ENCODE measurements around the gene MRPL55. TPM values are rescaled to one million over a fixed set of nuclear protein-coding genes. Genes with fewer than 3 reads are reported as not detected.

MRPL55 gene
- total and polyA plus RNA-seq, 2 experiments from 2014 or later: 92.4 to 172 TPM

DNA sequence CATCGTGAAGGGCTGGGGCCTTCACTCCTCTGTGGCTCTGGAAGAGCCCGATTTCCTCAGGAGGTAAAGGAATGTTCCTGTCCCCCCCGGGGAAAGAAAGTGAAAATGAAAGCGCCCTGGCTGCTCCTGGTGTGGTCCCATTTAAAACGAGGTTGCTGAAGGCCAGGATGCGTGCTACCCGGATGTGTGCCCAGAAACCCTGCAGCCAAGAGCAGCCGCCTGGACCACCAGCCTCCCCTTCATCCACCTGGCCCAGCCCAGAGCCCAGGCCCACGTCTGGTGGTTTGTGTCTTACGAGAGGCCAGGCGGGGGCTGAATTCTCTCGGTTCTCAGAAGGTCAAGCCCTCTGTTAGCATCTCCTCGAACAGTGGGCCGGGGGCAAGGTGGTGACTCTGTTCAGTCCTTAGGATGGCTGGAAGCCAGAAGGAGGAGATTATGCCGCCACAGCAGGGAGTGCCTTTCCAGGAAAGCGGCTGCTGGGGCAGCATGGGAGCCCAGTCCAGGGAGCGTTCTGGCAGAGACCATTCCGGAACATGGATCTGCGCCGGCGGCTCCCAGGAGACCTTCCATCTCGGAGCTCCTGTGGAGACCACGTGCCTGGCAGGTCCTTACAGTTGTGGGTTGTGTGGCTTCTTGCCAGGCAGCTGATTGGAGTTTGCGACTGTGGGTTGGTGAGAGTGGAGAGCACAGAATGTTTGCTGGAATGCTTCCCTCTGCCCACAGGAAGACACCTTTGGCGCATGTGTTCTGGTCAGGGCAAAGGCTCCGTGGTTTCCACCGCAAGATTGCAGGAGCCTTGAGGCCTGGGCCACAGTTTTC is 32.3 kb upstream of the MRPL55 start:
- H3K27me3 ChIP-seq (ENCODE audit: insufficient read depth): peaks cover 16% of the 10 kb centered on the region
- H3K27me3 Mint-ChIP-seq (ENCODE audit: insufficient read depth, low read depth, poor library complexity): peaks cover 13% of the 10 kb centered on the region
- no peaks in the 10 kb centered on the region for H3K36me3 ChIP-seq (ENCODE audit: insufficient read depth)
- no peaks in the 10 kb centered on the region for H3K9me2 ChIP-seq (ENCODE audit: insufficient read depth)
- ATAC-seq: no peak
- peaks cover 5% of the 10 kb centered on the region; the same call in 1 of the 2 replicates for H3K4me1 ChIP-seq (ENCODE audit: insufficient read depth)
- no peaks in the 10 kb centered on the region; the same call in 2 of the 3 replicates for H3K9me3 Mint-ChIP-seq
- H3F3A ChIP-seq (replicated peaks; ENCODE audit: low read depth): no peaks in the 10 kb centered on the region
- peak overlapping the region; percentile 92 for H3K4me3 ChIP-seq
- H2AFZ ChIP-seq: no peak overlapping the region
- H4K20me1 ChIP-seq (replicated peaks; ENCODE audit: insufficient read depth): no peaks in the 10 kb centered on the region
- peak overlapping the region; percentile 98 for H3K4me2 ChIP-seq
- no peak for DNase-seq (ENCODE audit: low spot score)
- H3K36me3 Mint-ChIP-seq (ENCODE audit: low read depth): no peaks in the 10 kb centered on the region; the same call in 1 of the 3 replicates
- H3K4me1 Mint-ChIP-seq: peaks cover 2% of the 10 kb centered on the region; the same call in 1 of the 3 replicates
- H3K4me3 Mint-ChIP-seq: peak overlapping the region; percentile 86
- H3K27ac Mint-ChIP-seq: peak overlapping the region; percentile 67; the same call in 1 of the 2 replicates
- H3K79me2 ChIP-seq (replicated peaks; ENCODE audit: insufficient read depth): peaks cover 34% of the 10 kb centered on the region
- H3K27ac ChIP-seq (ENCODE audit: low read depth): no peak overlapping the region
- TF ChIP-seq, protein P1, sequence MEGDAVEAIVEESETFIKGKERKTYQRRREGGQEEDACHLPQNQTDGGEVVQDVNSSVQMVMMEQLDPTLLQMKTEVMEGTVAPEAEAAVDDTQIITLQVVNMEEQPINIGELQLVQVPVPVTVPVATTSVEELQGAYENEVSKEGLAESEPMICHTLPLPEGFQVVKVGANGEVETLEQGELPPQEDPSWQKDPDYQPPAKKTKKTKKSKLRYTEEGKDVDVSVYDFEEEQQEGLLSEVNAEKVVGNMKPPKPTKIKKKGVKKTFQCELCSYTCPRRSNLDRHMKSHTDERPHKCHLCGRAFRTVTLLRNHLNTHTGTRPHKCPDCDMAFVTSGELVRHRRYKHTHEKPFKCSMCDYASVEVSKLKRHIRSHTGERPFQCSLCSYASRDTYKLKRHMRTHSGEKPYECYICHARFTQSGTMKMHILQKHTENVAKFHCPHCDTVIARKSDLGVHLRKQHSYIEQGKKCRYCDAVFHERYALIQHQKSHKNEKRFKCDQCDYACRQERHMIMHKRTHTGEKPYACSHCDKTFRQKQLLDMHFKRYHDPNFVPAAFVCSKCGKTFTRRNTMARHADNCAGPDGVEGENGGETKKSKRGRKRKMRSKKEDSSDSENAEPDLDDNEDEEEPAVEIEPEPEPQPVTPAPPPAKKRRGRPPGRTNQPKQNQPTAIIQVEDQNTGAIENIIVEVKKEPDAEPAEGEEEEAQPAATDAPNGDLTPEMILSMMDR (conservative IDR thresholded peaks at IDR 0.05; ENCODE audit: low read depth in 2 of 2): no peak
- TF ChIP-seq POLR2AphosphoS5 (IDR thresholded peaks at IDR 0.05; ENCODE audit: low read depth) (no peak), ZNF331 (CRISPR knock-in tag; IDR thresholded peaks at IDR 0.05; ENCODE audit: low read depth) (no peak), CREB1 (CRISPR knock-in tag; IDR thresholded peaks at IDR 0.05; ENCODE audit: low read depth) (no peak), ZNF114 (CRISPR knock-in tag; IDR thresholded peaks at IDR 0.05) (no peak)
- TF ChIP-seq, protein P2, sequence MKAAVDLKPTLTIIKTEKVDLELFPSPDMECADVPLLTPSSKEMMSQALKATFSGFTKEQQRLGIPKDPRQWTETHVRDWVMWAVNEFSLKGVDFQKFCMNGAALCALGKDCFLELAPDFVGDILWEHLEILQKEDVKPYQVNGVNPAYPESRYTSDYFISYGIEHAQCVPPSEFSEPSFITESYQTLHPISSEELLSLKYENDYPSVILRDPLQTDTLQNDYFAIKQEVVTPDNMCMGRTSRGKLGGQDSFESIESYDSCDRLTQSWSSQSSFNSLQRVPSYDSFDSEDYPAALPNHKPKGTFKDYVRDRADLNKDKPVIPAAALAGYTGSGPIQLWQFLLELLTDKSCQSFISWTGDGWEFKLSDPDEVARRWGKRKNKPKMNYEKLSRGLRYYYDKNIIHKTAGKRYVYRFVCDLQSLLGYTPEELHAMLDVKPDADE (IDR thresholded peaks at IDR 0.05): no peak
- TF ChIP-seq, protein P3, sequence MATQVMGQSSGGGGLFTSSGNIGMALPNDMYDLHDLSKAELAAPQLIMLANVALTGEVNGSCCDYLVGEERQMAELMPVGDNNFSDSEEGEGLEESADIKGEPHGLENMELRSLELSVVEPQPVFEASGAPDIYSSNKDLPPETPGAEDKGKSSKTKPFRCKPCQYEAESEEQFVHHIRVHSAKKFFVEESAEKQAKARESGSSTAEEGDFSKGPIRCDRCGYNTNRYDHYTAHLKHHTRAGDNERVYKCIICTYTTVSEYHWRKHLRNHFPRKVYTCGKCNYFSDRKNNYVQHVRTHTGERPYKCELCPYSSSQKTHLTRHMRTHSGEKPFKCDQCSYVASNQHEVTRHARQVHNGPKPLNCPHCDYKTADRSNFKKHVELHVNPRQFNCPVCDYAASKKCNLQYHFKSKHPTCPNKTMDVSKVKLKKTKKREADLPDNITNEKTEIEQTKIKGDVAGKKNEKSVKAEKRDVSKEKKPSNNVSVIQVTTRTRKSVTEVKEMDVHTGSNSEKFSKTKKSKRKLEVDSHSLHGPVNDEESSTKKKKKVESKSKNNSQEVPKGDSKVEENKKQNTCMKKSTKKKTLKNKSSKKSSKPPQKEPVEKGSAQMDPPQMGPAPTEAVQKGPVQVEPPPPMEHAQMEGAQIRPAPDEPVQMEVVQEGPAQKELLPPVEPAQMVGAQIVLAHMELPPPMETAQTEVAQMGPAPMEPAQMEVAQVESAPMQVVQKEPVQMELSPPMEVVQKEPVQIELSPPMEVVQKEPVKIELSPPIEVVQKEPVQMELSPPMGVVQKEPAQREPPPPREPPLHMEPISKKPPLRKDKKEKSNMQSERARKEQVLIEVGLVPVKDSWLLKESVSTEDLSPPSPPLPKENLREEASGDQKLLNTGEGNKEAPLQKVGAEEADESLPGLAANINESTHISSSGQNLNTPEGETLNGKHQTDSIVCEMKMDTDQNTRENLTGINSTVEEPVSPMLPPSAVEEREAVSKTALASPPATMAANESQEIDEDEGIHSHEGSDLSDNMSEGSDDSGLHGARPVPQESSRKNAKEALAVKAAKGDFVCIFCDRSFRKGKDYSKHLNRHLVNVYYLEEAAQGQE (IDR thresholded peaks at IDR 0.05; ENCODE audit: unreplicated experiment): no peak
- TF ChIP-seq, protein P4, sequence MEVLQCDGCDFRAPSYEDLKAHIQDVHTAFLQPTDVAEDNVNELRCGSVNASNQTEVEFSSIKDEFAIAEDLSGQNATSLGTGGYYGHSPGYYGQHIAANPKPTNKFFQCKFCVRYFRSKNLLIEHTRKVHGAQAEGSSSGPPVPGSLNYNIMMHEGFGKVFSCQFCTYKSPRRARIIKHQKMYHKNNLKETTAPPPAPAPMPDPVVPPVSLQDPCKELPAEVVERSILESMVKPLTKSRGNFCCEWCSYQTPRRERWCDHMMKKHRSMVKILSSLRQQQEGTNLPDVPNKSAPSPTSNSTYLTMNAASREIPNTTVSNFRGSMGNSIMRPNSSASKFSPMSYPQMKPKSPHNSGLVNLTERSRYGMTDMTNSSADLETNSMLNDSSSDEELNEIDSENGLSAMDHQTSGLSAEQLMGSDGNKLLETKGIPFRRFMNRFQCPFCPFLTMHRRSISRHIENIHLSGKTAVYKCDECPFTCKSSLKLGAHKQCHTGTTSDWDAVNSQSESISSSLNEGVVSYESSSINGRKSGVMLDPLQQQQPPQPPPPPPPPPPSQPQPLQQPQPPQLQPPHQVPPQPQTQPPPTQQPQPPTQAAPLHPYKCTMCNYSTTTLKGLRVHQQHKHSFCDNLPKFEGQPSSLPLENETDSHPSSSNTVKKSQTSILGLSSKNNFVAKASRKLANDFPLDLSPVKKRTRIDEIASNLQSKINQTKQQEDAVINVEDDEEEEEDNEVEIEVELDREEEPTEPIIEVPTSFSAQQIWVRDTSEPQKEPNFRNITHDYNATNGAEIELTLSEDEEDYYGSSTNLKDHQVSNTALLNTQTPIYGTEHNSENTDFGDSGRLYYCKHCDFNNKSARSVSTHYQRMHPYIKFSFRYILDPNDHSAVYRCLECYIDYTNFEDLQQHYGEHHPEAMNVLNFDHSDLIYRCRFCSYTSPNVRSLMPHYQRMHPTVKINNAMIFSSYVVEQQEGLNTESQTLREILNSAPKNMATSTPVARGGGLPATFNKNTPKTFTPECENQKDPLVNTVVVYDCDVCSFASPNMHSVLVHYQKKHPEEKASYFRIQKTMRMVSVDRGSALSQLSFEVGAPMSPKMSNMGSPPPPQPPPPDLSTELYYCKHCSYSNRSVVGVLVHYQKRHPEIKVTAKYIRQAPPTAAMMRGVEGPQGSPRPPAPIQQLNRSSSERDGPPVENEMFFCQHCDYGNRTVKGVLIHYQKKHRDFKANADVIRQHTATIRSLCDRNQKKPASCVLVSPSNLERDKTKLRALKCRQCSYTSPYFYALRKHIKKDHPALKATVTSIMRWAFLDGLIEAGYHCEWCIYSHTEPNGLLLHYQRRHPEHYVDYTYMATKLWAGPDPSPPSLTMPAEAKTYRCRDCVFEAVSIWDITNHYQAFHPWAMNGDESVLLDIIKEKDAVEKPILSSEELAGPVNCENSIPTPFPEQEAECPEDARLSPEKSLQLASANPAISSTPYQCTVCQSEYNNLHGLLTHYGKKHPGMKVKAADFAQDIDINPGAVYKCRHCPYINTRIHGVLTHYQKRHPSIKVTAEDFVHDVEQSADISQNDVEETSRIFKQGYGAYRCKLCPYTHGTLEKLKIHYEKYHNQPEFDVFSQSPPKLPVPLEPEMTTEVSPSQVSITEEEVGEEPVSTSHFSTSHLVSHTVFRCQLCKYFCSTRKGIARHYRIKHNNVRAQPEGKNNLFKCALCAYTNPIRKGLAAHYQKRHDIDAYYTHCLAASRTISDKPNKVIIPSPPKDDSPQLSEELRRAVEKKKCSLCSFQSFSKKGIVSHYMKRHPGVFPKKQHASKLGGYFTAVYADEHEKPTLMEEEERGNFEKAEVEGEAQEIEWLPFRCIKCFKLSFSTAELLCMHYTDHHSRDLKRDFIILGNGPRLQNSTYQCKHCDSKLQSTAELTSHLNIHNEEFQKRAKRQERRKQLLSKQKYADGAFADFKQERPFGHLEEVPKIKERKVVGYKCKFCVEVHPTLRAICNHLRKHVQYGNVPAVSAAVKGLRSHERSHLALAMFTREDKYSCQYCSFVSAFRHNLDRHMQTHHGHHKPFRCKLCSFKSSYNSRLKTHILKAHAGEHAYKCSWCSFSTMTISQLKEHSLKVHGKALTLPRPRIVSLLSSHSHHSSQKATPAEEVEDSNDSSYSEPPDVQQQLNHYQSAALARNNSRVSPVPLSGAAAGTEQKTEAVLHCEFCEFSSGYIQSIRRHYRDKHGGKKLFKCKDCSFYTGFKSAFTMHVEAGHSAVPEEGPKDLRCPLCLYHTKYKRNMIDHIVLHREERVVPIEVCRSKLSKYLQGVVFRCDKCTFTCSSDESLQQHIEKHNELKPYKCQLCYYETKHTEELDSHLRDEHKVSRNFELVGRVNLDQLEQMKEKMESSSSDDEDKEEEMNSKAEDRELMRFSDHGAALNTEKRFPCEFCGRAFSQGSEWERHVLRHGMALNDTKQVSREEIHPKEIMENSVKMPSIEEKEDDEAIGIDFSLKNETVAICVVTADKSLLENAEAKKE (CRISPR knock-in tag; IDR thresholded peaks at IDR 0.05): no peak

Data from GM23338 (cell line).